HG02938 (cell line): ENCODE results near the gene SMOC2.

Experiments used
- ATAC-seq: cut with Tn5 transposase; IDR thresholded peaks from one replicate; pipeline ENCODE4 v1.9.1; 2021; ENCODE audit warnings: mild to moderate bottlenecking, moderate library complexity; ENCODE audit not compliant: unreplicated experiment

SMOC2 gene

DNA sequence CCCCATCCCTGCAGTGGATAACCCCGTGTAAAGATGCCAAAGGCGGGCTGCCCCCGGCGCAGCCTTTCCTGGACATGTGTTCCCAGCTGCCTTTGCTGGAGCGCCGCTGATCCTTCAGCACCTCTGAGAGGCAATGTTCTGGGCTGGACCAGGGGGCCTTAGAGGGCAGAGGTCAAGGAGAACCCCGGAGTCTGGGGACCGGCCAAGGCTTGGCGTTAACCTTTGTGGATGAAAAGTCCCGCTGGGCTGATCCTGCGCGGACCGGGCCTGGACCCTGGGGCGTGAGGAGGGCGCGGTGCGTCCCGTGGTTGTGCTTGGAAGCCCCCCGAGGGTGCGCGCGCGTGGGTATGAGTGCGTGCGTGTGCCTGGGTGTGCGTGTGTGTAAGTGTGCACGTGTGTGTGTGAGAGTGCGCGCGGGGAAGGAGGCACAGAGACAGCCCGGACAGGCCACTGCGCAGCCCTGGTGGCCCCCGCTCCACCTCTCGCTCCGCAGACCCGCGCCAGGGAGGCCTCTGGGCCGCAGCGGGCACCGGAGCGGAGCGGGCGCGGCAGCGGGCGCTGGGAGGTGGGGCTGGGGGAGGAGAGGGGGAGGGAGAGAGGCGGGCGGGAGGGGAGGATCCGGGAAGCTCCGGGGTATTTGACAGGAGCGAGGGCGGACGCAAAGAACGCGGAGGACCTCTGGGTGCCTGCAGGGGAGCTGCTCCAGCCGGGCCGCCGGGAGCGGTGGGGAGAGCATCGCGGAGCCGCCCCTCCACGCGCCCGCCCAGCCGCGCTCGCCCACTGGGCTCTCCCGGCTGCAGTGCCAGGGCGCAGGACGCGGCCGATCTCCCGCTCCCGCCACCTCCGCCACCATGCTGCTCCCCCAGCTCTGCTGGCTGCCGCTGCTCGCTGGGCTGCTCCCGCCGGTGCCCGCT lies at the start of gene SMOC2:
Gene SMOC2 (plus strand): TSS at position 665 of the 914 bp plus-strand sequence. CDS start 187 bp downstream, at position 852.
- no peak for ATAC-seq

DNA sequence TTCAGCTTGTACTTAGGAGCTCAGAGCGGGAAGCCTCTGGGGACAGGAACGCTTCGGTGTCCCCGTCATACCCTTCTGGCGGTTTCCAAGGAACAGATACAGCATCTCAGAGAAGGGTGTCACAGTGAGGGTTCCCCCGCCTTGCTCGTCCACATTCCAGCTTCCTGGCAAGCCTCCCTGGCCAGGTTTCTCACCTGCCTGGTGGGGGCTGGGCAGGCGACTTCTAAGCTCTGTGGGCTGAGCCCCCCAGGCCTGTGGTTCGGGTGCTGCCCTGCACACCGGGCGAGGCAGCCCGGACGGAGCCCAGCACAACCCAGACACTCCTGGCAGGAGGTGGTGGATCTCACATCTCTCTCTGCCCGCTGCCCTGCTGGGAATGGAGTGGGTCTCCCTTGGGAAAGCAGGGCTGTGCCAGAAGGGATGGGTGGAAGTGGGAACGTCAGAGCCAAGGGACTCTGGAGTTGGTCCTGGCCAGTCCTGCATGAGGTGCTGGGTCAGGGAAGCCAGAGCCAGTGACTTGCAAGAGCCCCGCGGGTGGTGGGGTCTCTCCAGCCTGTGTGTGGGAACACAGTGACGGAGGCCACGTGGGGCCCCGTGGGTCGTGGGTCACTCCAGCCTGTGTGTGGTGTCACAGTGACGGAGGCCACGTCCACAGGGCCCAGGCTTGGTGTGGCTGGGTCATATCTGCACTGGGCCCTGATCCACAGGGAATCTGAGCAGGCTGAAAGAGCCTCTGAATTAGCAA lies 47.7 kb upstream of the SMOC2 start:
- ATAC-seq: no peak

GRCh38 chr6:168394606-168395005 lies 46.4 kb upstream of the SMOC2 start:
- no peak for ATAC-seq

GRCh38 chr6:168395983-168396382 lies 45.0 kb upstream of the SMOC2 start:
- ATAC-seq: no peak

GRCh38 chr6:168396561-168396960 lies 44.4 kb upstream of the SMOC2 start:
- no peak for ATAC-seq

- ATAC-seq: no peak
Measured at GRCh38 chr6:168397012-168397411, 44.0 kb upstream of the SMOC2 start.

DNA sequence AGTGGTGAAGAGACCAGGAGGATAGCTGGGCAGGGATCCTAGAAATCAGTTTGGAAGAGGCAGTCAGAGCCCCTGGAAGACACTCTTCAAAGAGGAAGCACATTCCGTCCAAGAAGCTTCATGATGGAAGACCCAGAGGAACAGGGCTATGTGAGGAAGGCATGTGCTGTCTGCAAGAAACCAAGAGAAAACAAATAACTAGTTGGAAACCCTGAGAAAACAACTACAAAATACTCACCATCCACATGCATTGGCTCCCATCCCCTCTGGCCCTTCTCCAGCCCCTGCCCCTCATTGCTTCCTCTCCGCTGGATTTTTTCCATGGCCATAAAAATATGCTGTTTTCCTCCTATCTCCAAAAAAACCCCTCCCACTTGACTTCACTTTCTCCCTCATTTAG lies 40.9 kb upstream of the SMOC2 start:
- no peak for ATAC-seq

GRCh38 chr6:168403370-168404005 lies 37.5 kb upstream of the SMOC2 start:
- no peak for ATAC-seq

DNA sequence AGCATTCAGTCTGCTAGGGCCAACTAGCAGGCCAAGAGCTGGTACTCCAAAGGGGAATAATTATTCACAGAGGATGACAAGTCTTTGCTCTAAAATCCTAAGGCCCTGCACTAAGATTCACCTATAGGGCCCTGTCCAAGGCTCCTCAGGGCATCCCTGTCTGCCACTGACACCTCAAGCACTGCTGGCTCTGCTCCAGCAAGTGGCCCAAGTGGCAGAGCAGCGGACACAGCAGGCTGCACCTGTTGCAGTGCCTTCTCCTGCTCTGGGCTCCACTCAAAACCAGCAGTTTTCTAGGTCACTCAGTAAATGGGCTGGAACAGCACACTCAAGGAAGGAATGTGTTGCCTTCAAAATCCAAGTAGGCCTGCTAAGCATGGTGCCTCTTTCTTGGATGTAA lies 36.4 kb upstream of the SMOC2 start:
- no peak for ATAC-seq

- ATAC-seq: no peak
Measured at GRCh38 chr6:168407842-168408241, 33.1 kb upstream of the SMOC2 start.

DNA sequence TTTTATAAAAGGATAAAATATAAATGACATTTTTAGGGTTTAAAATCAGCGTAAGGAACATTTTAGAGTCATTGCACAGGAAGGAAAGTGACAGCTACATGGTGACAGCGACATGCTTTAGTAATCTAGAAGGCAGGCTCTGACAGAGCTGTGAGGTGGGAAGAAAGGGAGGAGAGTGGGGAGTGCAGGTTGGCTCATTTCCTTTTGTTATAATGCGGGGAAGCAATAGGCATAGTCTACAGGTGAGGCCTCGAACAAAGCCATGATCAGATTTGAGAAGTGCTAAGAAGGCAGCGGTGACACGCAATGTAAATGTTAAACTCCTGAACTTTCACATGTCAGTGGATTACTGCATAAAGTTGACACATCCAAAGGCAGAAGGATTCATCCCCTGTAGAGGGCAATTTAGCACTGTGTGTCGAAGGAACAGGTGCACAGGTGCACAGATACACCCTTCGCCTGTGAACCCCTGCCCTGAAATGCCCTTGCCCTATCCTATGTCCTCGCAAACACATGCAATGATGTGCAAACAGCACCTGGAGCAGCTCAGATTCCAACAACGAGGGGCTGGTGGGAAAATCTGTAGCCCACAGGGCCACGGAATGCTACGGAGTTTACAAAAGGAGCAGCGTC lies 32.4 kb upstream of the SMOC2 start:
- no peak for ATAC-seq

DNA sequence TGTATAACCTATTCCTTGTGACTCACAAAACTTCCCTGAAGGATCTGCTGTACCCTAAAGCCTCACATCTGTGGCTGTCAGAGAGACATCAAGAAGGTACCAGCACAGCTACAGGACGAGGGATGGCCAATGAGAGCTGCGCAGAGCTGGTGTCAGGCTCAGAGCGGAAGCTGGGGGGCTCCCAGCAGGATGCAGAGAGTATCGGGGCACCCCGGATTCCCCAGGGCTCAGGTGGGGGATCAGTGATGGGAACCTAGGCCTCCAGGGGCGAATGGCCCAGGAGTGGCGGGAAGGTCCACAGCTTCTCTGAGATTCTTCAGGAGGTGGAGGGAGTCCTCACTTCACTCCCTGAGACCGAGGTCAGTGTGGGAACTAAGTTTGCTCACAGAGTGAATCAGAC lies 30.9 kb upstream of the SMOC2 start:
- no peak for ATAC-seq

- no peak for ATAC-seq
Measured at GRCh38 chr6:168410554-168411011, 30.4 kb upstream of the SMOC2 start.

DNA sequence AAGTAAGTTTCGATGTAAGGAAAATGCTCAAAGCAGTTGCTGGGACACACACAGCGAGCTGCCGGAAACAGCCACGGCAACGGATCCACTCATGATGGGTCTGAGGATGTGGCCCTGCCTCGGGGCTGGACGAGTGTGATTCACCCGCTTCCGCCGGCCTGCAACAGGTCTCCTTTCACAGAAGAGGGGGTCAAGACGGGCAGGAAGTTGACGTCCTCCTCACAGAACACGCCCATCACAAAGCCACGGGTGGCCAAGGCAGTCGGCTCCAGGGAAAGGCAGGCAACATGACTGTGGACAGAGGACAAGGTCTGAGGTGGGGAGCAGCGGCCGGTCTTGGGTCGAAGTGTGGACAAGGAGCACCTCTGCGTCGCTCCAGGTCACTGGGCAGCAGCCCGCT lies 29.9 kb upstream of the SMOC2 start:
- no peak for ATAC-seq

- no peak for ATAC-seq
Measured at GRCh38 chr6:168411793-168412192, 29.2 kb upstream of the SMOC2 start.

- no peak for ATAC-seq
Measured at GRCh38 chr6:168412456-168412855, 28.5 kb upstream of the SMOC2 start.

DNA sequence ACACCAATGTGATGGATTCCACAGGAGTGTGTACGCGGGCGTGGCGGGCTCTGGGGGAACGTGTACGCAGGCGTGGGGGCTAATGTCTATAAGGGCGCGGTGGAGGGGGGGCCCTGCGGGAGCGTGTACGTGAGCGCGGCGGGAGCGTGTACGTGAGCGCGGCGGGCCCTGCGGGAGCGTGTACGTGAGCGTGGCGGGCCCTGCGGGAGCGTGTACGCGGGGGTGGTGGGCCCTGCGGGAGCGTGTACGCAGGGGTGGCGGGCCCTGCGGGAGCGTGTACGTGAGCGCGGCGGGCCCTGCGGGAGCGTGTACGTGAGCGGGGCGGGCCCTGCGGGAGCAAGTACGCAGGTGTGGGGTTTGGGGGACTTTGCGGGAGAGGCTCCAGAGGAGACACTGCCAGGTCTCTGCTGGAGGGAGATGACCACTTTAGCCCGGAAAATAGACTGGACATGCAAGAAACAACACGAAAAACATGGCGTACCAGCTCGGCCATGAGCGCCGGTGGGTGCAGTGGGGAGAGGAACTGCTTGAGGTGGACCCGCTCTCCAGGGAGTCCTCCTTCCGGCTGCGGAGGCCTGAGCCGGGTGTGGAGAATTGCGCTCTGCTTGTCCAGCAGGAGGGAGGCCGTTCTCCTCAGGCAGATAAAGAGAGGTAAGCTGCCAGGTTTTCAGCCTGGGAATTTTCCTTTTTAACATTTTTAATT lies 27.8 kb upstream of the SMOC2 start:
- ATAC-seq: no peak

DNA sequence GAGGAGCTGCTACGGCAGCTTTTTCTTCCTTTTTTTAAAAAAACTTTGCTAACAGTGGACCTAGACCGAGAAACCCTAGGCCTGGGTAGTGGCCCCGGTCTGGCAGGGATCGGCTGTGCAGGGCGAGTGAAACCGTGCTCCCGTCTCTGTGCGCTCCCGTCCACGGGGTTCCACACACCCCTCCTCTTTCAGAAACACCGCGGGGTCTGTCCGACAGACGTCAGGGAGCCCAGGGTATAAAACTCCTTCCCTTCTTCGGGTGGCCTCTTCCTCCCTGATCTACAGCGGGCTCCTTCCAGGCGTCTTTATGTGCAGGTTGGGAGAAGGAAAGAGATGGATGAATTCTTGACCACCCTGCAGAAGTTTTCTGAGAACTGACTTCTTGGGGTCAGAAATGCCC lies 27.1 kb upstream of the SMOC2 start:
- no peak for ATAC-seq

DNA sequence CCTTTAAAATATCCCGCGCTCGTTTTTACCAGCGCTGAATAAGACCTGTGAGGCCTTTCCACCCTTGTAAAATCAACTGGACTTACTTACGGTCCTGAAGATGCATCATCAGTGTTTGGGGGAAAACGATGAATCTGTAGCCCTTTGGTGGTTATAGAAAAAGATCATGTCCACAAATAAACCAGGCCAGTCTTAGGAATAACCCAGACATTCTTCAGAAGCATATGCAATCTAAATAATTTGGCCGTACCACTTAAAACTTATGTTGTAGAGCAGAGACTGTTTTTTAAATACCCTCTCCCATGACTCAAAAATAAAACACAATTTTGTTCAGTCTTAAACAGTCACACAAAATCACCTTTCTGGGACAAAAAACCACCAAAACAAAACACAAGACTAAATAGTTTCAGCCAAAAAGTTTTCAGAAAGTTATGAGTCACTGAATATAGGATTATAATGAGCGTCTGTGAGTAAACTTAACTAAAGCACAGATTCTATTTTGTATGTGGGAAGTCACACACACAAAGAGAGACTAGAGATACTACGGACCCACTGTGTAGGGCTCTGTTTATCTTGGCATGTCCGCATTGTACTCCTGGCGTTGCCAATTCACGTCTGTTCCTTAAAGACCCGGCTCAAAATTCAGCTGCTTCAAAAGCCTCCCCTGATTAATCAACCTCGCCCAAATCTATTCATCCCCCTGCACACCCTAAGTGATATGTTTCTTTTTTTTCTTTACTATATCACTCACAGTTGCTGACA lies 26.5 kb upstream of the SMOC2 start:
- ATAC-seq: no peak
